ENCODE data around the gene ZSCAN18. TPM values are rescaled to one million over a fixed set of nuclear protein-coding genes. Genes with fewer than 3 reads are reported as not detected.

Gene ZSCAN18
- total RNA-seq, 1 experiment from 2014 or later = 0.12 TPM

GRCh38 chr19:58052256-58052655 lies 45.8 kb downstream of the ZSCAN18 start:
- ChIA-PET POLR2A (no interaction called here), CTCF (no interaction called here), RAD21 (ENCODE audit: low non-redundant PET in 1 of 2, low total read pairs in 2 of 2, uncharacterized antibody in 2 of 2, unreplicated experiment in 2 of 2) (no interaction called here)
- Histone ChIP-seq H3K27ac (ENCODE audit: low read depth, low read length) (no peak overlapping the region), H3K79me2 (ENCODE audit: insufficient read depth, low read length) (no peaks in the 10 kb centered on the region), H3K4me1 (ENCODE audit: control insufficient read depth in 1 of 2, insufficient read depth in 2 of 2, low read length in 2 of 2) (no peaks in the 10 kb centered on the region), H3K9me2 (ENCODE audit: insufficient read depth) (no peaks in the 10 kb centered on the region), H3K4me3 (replicated peaks in 1 of 2; ENCODE audit: low read depth in 1 of 2, low read length in 2 of 2) (no peak overlapping the region), H4K20me1 (ENCODE audit: insufficient read depth) (no peaks in the 10 kb centered on the region), H3K9me3 (ENCODE audit: control insufficient read depth in 1 of 2, insufficient read depth in 1 of 2, low read depth in 1 of 2, low read length in 2 of 2) (peaks cover 4 to 17% of the 10 kb centered on the region in 2 experiments; a peak in 2 of 4 replicates), H3K36me3 (ENCODE audit: control insufficient read depth in 1 of 2, insufficient read depth in 2 of 2, low read length in 2 of 2) (no peaks in the 10 kb centered on the region), H3K9ac (ENCODE audit: low read length) (no peak overlapping the region), H3K27me3 (ENCODE audit: insufficient read depth, low read length) (no peaks in the 10 kb centered on the region), H3K4me2 (ENCODE audit: low read length) (no peak overlapping the region), H2AFZ (ENCODE audit: low read depth, low read length, poor library complexity, severe bottlenecking) (no peak overlapping the region)
- ATAC-seq = no peak
- no peak for TF ChIP-seq ELF1 (IDR thresholded peaks at IDR 0.05; ENCODE audit: borderline replicate concordance, low read depth)
- no peak for TF ChIP-seq POLR2A (IDR thresholded peaks at IDR 0.05; ENCODE audit: borderline replicate concordance, extremely low read depth, insufficient read depth, insufficient read length)
- no peak for TF ChIP-seq ZFX (IDR thresholded peaks at IDR 0.05)
- no peak for DNase-seq (ENCODE audit: low read depth, low spot score)
- no TSS peak for BruUV-seq (replicated peaks)
- intact Hi-C loops (cut with micrococcal nuclease) = no loop called here

GRCh38 chr19:58047672-58048071 lies 50.4 kb downstream of the ZSCAN18 start:
- intact Hi-C loops (cut with micrococcal nuclease) = no loop called here

More at GRCh38 chr19:58047672-58048071, 50.4 kb downstream of the ZSCAN18 start:
- H3K9me3 ChIP-seq (ENCODE audit: control insufficient read depth in 1 of 2, insufficient read depth in 1 of 2, low read depth in 1 of 2, low read length in 2 of 2) = peaks cover 4 to 25% of the 10 kb centered on the region in 2 experiments; a peak in 2 of 4 replicates
- H3K4me3 ChIP-seq (replicated peaks in 1 of 2; ENCODE audit: low read depth in 1 of 2, low read length in 2 of 2) = no peak overlapping the region
- no peak overlapping the region for H2AFZ ChIP-seq (ENCODE audit: low read depth, low read length, poor library complexity, severe bottlenecking)
- H3K27me3 ChIP-seq (ENCODE audit: insufficient read depth, low read length) = no peaks in the 10 kb centered on the region
- ChIA-PET CTCF (no interaction called here), POLR2A (no interaction called here), RAD21 (ENCODE audit: low non-redundant PET in 1 of 2, low total read pairs in 2 of 2, uncharacterized antibody in 2 of 2, unreplicated experiment in 2 of 2) (no interaction called here)
- TF ChIP-seq JUND (IDR thresholded peaks at IDR 0.05) (no peak), CBX3 (IDR thresholded peaks at IDR 0.05; ENCODE audit: low read depth) (no peak), SIN3A (IDR thresholded peaks at IDR 0.05; ENCODE audit: low read depth) (no peak), EZH2phosphoT487 (IDR thresholded peaks at IDR 0.05; ENCODE audit: borderline replicate concordance) (no peak), REST (IDR thresholded peaks at IDR 0.05; ENCODE audit: low read depth) (no peak), CEBPB (IDR thresholded peaks at IDR 0.05; ENCODE audit: low read depth) (no peak), TCF7L2 (IDR thresholded peaks at IDR 0.05; ENCODE audit: borderline replicate concordance, extremely low read depth, insufficient read depth, insufficient read length) (no peak), POLR2A (IDR thresholded peaks at IDR 0.05; ENCODE audit: borderline replicate concordance, extremely low read depth, insufficient read depth, insufficient read length) (no peak), EZH2 (IDR thresholded peaks at IDR 0.05) (no peak), ZBTB33 (IDR thresholded peaks at IDR 0.05; ENCODE audit: extremely low read depth, insufficient replicate concordance, low read length) (no peak)
- ATAC-seq = no peak
- no peaks in the 10 kb centered on the region for H4K20me1 ChIP-seq (ENCODE audit: insufficient read depth)
- H3K4me2 ChIP-seq (ENCODE audit: low read length) = no peak overlapping the region
- no peaks in the 10 kb centered on the region for H3K9me2 ChIP-seq (ENCODE audit: insufficient read depth)
- H3K36me3 ChIP-seq (ENCODE audit: control insufficient read depth in 1 of 2, insufficient read depth in 2 of 2, low read length in 2 of 2) = no peaks in the 10 kb centered on the region
- no peaks in the 10 kb centered on the region for H3K4me1 ChIP-seq (ENCODE audit: control insufficient read depth in 1 of 2, insufficient read depth in 2 of 2, low read length in 2 of 2)
- no peak overlapping the region for H3K9ac ChIP-seq (ENCODE audit: low read length)
- H3K79me2 ChIP-seq (ENCODE audit: insufficient read depth, low read length) = no peaks in the 10 kb centered on the region
- BruUV-seq (replicated peaks) = no TSS peak
- DNase-seq (ENCODE audit: low read depth, low spot score) = no peak
- no peak overlapping the region for H3K27ac ChIP-seq (ENCODE audit: low read depth, low read length)

All from HCT116 (cell line).